Measurements from ENCODE around the gene ATP11A.

DNA sequence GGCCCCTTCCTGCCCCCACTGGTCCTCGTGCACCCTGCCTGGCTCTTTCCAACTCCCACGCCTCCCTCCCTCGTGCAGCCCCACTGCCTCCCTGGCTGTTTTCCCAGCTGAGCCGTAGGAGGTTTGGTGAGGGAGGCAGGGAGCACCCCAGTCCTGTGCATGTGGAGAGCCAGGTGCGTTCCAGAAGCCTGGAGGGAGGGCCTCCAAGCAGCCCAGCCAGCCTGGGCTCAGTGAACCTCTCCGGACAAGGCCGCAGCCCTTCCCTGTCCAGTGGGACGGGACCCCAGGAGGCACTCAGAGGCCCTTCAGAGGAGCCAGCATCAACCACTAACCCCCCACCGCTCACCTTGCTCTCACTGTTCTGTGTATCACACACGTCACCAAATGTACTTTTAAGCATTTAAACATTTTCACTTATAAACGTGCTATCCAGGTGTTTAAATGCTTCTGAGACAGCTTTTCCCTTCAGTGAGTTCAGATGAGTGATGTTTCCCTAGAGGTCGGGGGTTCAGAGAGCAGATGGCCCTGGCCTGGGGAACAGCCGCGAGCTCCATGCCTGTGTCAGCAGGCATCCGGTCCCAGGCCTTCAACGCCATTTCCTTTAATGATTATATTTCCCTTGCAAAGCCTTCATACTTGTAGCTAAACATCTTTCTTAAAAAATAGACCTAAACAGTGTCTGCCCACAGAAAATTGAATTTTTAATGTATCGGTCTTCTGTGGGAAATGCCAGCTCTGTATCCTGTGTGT, 122.6 kb downstream of the ATP11A start:
- TF ChIP-seq EZH2phosphoT487 (IDR thresholded peaks at IDR 0.05; ENCODE audit: low read depth), result no peak
- TF ChIP-seq, protein P1, sequence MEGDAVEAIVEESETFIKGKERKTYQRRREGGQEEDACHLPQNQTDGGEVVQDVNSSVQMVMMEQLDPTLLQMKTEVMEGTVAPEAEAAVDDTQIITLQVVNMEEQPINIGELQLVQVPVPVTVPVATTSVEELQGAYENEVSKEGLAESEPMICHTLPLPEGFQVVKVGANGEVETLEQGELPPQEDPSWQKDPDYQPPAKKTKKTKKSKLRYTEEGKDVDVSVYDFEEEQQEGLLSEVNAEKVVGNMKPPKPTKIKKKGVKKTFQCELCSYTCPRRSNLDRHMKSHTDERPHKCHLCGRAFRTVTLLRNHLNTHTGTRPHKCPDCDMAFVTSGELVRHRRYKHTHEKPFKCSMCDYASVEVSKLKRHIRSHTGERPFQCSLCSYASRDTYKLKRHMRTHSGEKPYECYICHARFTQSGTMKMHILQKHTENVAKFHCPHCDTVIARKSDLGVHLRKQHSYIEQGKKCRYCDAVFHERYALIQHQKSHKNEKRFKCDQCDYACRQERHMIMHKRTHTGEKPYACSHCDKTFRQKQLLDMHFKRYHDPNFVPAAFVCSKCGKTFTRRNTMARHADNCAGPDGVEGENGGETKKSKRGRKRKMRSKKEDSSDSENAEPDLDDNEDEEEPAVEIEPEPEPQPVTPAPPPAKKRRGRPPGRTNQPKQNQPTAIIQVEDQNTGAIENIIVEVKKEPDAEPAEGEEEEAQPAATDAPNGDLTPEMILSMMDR (IDR thresholded peaks at IDR 0.05; ENCODE audit: low read depth, low read length), result no peak
